Neuronal stem cell (in vitro differentiated cells): Measurements from ENCODE around the gene TMEM121.
"Not testable (repeated sequence)": the region's sequence is repeated elsewhere in the genome, so short reads cannot be mapped to it uniquely, and the experiment has no call there.

Experiments used
- DNase-seq: peaks from one replicate; pipeline ENCODE4 v3.0.0-alpha.2; 2013; ENCODE audit warnings: low spot score
- H2AFZ ChIP-seq: one replicate; pipeline ENCODE4 v1.6.1; 2013; ENCODE audit warnings: mild to moderate bottlenecking, low read length, inconsistent platforms
- H2AK5ac ChIP-seq: 2 replicates; pipeline ENCODE4 v1.6.1; 2013; ENCODE audit warnings: low read depth, mild to moderate bottlenecking, inconsistent platforms, low read length, moderate library complexity, mixed read lengths
- H2BK120ac ChIP-seq: 2 replicates; pipeline ENCODE4 v1.6.1; 2013; ENCODE audit warnings: low read depth, mild to moderate bottlenecking, inconsistent platforms, low read length, moderate library complexity, mixed read lengths
- H2BK12ac ChIP-seq: one replicate; pipeline ENCODE4 v1.6.1; 2013; ENCODE audit warnings: low read length, inconsistent platforms
- H2BK15ac ChIP-seq: 2 replicates; pipeline ENCODE4 v1.6.1; 2013; ENCODE audit warnings: mild to moderate bottlenecking, low read length, inconsistent platforms, mixed read lengths
- H2BK5ac ChIP-seq: one replicate; pipeline ENCODE4 v1.6.1; 2013; ENCODE audit warnings: inconsistent platforms, mild to moderate bottlenecking, low read length, moderate library complexity
- H3K14ac ChIP-seq: one replicate; pipeline ENCODE4 v1.6.1; 2013; ENCODE audit warnings: low read length, inconsistent platforms
- H3K18ac ChIP-seq: 2 replicates; pipeline ENCODE4 v1.6.1; 2013; ENCODE audit warnings: low read length, inconsistent platforms
- H3K23ac ChIP-seq: 2 replicates; pipeline ENCODE4 v1.6.1; 2013; ENCODE audit warnings: low read depth, mild to moderate bottlenecking, mixed read lengths, low read length, inconsistent platforms; ENCODE audit not compliant: poor library complexity
- H3K27ac ChIP-seq: replicated peaks from 3 replicates; pipeline ENCODE4 v1.5.1; 2013; ENCODE audit warnings: low read length, inconsistent platforms
- H3K27me3 ChIP-seq, 3 experiments: 2 replicates each; pipeline ENCODE4 v1.6.1; 2013; ENCODE audit warnings: low read length in 3 of 3, mild to moderate bottlenecking in 2 of 3, inconsistent platforms in 1 of 3, low read depth in 1 of 3, mixed read lengths in 1 of 3, moderate library complexity in 1 of 3; ENCODE audit not compliant: control insufficient read depth in 3 of 3, insufficient read depth in 3 of 3
- H3K36me3 ChIP-seq, 2 donors: replicated peaks in 1 of 2; 2 replicates each; pipeline ENCODE4 v1.6.1; 2013; ENCODE audit warnings: low read length in 2 of 2; ENCODE audit not compliant: control insufficient read depth in 2 of 2, insufficient read depth in 2 of 2
- H3K4ac ChIP-seq: 2 replicates; pipeline ENCODE4 v1.6.1; 2013; ENCODE audit warnings: inconsistent platforms, mild to moderate bottlenecking, low read length, moderate library complexity
- H3K4me1 ChIP-seq, 2 donors: 1 replicate in 1 of 2; 2 replicates in 1 of 2; pipeline ENCODE4 v1.6.1; 2013; ENCODE audit warnings: low read length in 2 of 2, low read depth in 1 of 2; ENCODE audit not compliant: control insufficient read depth in 2 of 2, insufficient read depth in 1 of 2
- H3K4me2 ChIP-seq: one replicate; pipeline ENCODE4 v1.6.1; 2013; ENCODE audit warnings: mild to moderate bottlenecking, low read length, inconsistent platforms; ENCODE audit not compliant: insufficient read depth, poor library complexity, severe bottlenecking
- H3K4me3 ChIP-seq, 2 donors: 2 replicates each; pipeline ENCODE4 v1.5.1; 2013; ENCODE audit warnings: low read length in 2 of 2, mild to moderate bottlenecking in 2 of 2, inconsistent platforms in 1 of 2, moderate library complexity in 1 of 2
- H3K79me1 ChIP-seq: one replicate; pipeline ENCODE4 v1.6.1; 2013; ENCODE audit warnings: low read depth, mild to moderate bottlenecking, inconsistent platforms, low read length, moderate library complexity
- H3K9ac ChIP-seq: one replicate; pipeline ENCODE4 v1.6.1; 2013; ENCODE audit warnings: mild to moderate bottlenecking, low read depth, low read length, inconsistent platforms; ENCODE audit not compliant: poor library complexity
- H3K9me3 ChIP-seq, 2 donors: replicated peaks in 1 of 2; 2 replicates each; pipeline versions ENCODE3 to v1.6.1; 2013; ENCODE audit warnings: low read length in 2 of 2, mild to moderate bottlenecking in 2 of 2, inconsistent platforms in 1 of 2, low read depth in 1 of 2, mixed read lengths in 1 of 2, moderate library complexity in 1 of 2; ENCODE audit not compliant: control insufficient read depth in 2 of 2, insufficient read depth in 1 of 2
- H4K8ac ChIP-seq: one replicate; pipeline ENCODE4 v1.6.1; 2013; ENCODE audit warnings: low read depth, mild to moderate bottlenecking, inconsistent platforms, low read length, moderate library complexity
- H4K91ac ChIP-seq: one replicate; pipeline ENCODE4 v1.6.1; 2013; ENCODE audit warnings: low read length, low read depth, mild to moderate bottlenecking, inconsistent platforms; ENCODE audit not compliant: poor library complexity
- WGBS, 2 donors: extraction: QIAGEN DNeasy Blood & Tissue Kit; methylation state at CpG; one replicate each; pipeline ENCODE4 v1.1.7; 2013; ENCODE audit warnings: missing lambda C conversion rate in 2 of 2, mixed read lengths in 1 of 2; ENCODE audit not compliant: insufficient read length in 2 of 2, insufficient replicate concordance in 1 of 2; ENCODE audit errors: extremely low coverage in 2 of 2; 5-methylcytosine and 5-hydroxymethylcytosine counted together

TMEM121 gene

DNA sequence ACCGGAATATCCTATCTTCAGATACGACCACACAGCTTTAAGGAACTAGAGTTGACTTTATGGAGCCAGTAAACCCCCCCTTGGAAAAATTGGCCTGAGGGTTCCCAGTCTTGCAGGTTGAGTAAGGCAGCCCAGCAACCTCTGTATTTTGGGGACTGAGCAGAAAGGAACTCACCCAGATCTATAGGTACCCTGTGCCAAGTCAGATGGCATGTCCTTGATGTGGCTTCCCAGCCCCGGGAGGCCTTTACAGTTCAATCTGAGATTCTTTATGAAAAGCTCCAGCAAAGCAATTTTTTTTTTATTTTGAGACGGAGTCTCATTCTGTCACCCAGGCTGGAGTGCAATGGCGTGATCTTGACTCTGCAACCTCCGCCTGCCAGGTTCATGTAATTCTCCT is 27.6 kb downstream of the TMEM121 start:
- no CpG with 5 or more reads among the region's 6 CpGs for WGBS, 2 donors

DNA sequence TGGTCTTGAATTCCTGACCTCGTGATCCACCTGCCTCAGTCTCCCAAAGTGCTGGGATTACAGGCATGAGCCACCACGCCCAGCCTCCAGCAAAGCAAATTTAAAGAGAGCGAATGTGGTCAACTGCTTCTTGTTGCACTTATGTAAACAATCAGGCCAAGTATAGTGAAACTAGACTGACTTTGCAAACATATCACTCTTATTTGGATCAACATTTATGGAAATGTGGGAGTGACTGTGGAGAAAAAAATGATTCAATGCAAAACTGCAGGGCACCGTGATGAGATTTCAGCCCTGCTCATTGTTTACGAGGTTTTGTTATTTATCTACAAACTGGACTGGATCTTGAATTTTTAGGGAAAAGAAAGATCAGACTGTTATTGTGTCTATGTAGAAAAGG is 28.1 kb downstream of the TMEM121 start:
- Histone ChIP-seq H3K18ac (no peak overlapping the region), H3K4me2 (no peak overlapping the region), H3K27me3 (peaks cover 0 to 50% (median 0%) of the 10 kb centered on the region in 3 experiments), H2BK5ac (no peak overlapping the region), H3K27ac (no peak overlapping the region), H2BK120ac (no peak overlapping the region), H3K9ac (no peak overlapping the region), H2BK15ac (no peak overlapping the region), H3K4me1 (no peaks in the 10 kb centered on the region), H3K79me1 (no peaks in the 10 kb centered on the region), H3K23ac (no peak overlapping the region), H4K91ac (no peak overlapping the region), H3K9me3 (peaks cover 0 to 9% of the 10 kb centered on the region in 2 donors), H3K4me3 (no peak overlapping the region), H3K4ac (no peak overlapping the region), H2AK5ac (no peak overlapping the region), H4K8ac (no peak overlapping the region), H3K36me3 (no peaks in the 10 kb centered on the region), H2AFZ (no peak overlapping the region), H3K14ac (no peak overlapping the region), H2BK12ac (no peak overlapping the region)
- DNase-seq = no peak
- no CpG with 5 or more reads among the region's 5 CpGs for WGBS, 2 donors

More for the DNA sequence above, 27.6 kb downstream of the TMEM121 start:
- H3K27me3 ChIP-seq = peaks cover 0 to 51% (median 0%) of the 10 kb centered on the region in 3 experiments
- H3K23ac ChIP-seq = no peak overlapping the region
- H3K79me1 ChIP-seq = no peaks in the 10 kb centered on the region
- H3K9me3 ChIP-seq = peaks cover 0 to 13% of the 10 kb centered on the region in 2 donors
- no peak overlapping the region for H3K4ac ChIP-seq
- H2BK120ac ChIP-seq = no peak overlapping the region
- H3K27ac ChIP-seq = no peak overlapping the region
- H3K9ac ChIP-seq = no peak overlapping the region
- H3K4me1 ChIP-seq = no peaks in the 10 kb centered on the region
- no peak overlapping the region for H2BK15ac ChIP-seq
- no peak overlapping the region for H2AFZ ChIP-seq
- no peak overlapping the region for H4K8ac ChIP-seq
- H2BK12ac ChIP-seq = no peak overlapping the region
- H4K91ac ChIP-seq = no peak overlapping the region
- H3K36me3 ChIP-seq = no peaks in the 10 kb centered on the region
- no peak overlapping the region for H2BK5ac ChIP-seq
- DNase-seq = no peak
- H3K14ac ChIP-seq = no peak overlapping the region
- H3K4me3 ChIP-seq = no peak overlapping the region
- H2AK5ac ChIP-seq = no peak overlapping the region
- H3K18ac ChIP-seq = no peak overlapping the region
- no peak overlapping the region for H3K4me2 ChIP-seq

DNA sequence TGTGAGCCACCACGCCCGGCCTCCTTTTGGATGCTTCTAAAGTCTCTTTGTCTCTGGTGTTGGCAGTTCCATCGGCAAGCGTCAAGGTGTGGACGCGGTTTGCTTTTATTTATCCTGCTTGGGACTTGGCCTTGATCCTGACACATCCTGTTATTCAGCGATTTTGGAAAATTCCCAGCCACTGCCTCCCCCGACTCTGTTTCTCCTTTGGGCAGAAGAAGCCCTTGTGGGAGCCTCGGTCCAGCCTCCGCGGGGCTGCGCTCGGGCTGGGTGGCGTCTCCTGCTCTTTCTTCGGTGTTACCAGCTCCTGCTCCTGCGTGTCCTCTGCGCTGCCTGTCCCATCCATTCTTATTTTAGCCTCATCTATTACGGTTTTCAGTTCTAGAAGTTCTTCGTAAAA is 31.3 kb downstream of the TMEM121 start:
- not testable (repeated sequence) for DNase-seq, H3K9ac ChIP-seq, H3K4ac ChIP-seq, H3K18ac ChIP-seq, H3K4me1 ChIP-seq, H3K4me2 ChIP-seq, H2BK15ac ChIP-seq, H2AK5ac ChIP-seq, H2AFZ ChIP-seq, H3K36me3 ChIP-seq, H3K14ac ChIP-seq, H2BK12ac ChIP-seq, H2BK120ac ChIP-seq, H3K27ac ChIP-seq, H4K91ac ChIP-seq, H4K8ac ChIP-seq, H3K9me3 ChIP-seq, H2BK5ac ChIP-seq, H3K79me1 ChIP-seq, H3K23ac ChIP-seq, H3K4me3 ChIP-seq
- WGBS, 2 donors = no CpG with 5 or more reads among the region's 19 CpGs
- peaks cover 0 to 29% (median 0%) of the 10 kb centered on the region in 3 experiments for H3K27me3 ChIP-seq

DNA sequence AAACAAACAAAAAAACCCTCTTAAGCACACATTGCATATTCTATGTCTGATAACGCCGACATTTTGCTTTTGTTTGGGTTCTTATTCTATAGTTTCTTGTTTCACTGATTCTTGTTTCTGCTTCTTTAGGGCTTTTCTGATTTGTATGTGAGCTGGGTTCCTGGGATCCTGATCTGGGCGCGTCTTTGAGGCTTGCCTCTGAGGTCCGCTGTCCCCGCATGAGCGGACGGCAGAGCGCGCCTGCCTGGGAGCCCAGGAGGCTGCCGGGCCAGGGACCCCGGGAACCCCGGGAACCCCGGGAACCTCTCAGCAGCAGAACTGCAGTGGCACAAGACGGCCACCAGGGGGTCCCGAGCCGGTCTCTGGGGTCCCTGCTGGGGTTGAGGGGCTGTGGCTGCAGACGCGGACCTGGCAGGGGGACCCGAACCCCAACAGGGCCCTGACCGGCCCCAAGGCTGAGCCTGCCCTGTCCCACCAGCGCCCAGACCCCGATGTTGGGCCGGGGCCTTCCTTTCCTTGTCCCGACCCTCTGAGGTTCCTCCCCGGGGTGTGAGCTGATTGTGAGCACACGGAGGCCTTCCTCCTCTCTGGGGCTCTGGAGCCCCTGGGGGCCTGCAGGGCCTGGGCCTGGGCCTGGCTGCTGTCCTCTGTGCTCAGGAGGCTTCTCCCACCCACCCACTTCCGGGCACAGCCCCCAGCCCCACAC is 32.2 kb downstream of the TMEM121 start:
- H3K4me2 ChIP-seq, H2BK15ac ChIP-seq, H2BK12ac ChIP-seq, H4K91ac ChIP-seq, H2BK120ac ChIP-seq, H2AK5ac ChIP-seq, H3K14ac ChIP-seq, H3K4me1 ChIP-seq, H3K23ac ChIP-seq, H3K36me3 ChIP-seq, H3K79me1 ChIP-seq, H3K18ac ChIP-seq, H3K27ac ChIP-seq, H2BK5ac ChIP-seq, H3K9ac ChIP-seq, H3K4ac ChIP-seq, H4K8ac ChIP-seq, H2AFZ ChIP-seq, DNase-seq, H3K4me3 ChIP-seq: not testable (repeated sequence)
- peaks cover 0 to 24% (median 0%) of the 10 kb centered on the region in 3 experiments for H3K27me3 ChIP-seq
- WGBS, 2 donors = no CpG with 5 or more reads among the region's 28 CpGs
- peaks cover 0 to 12% of the 10 kb centered on the region in 2 donors for H3K9me3 ChIP-seq
